GM12872 (cell line): ENCODE results near the gene STOML1.

Experiments
- CTCF ChIP-seq: IDR thresholded peaks from 3 replicates; pipeline ENCODE4 v1.5.1; 2011; ENCODE audit warnings: low read depth, mild to moderate bottlenecking, low read length, moderate library complexity; ENCODE audit not compliant: insufficient read depth

The STOML1 gene

GRCh38 chr15:73939138-73939537 is 53.0 kb downstream of the STOML1 start:
- no peak for TF ChIP-seq CTCF

GRCh38 chr15:73937726-73938125 is 54.4 kb downstream of the STOML1 start:
- no peak for TF ChIP-seq CTCF

GRCh38 chr15:73937296-73937695 is 54.8 kb downstream of the STOML1 start:
- no peak for TF ChIP-seq CTCF

GRCh38 chr15:73936588-73937290 is 55.4 kb downstream of the STOML1 start:
- TF ChIP-seq CTCF: no peak

GRCh38 chr15:73936181-73936580 is 55.9 kb downstream of the STOML1 start:
- TF ChIP-seq CTCF: no peak

GRCh38 chr15:73935547-73935946 is 56.5 kb downstream of the STOML1 start:
- no peak for TF ChIP-seq CTCF

GRCh38 chr15:73934281-73934680 is 57.8 kb downstream of the STOML1 start:
- TF ChIP-seq CTCF: no peak
